BJ (cell line): ENCODE results near the gene PRKCZ. TPM values are rescaled to one million over a fixed set of nuclear protein-coding genes. Genes with fewer than 3 reads are reported as not detected.

Experiments used
- CTCF ChIA-PET: fragments of 350-600 bp; formaldehyde crosslinking; extraction: SDS; loops from one replicate; lab custom pipeline; 2021; ENCODE audit warnings: antibody characterized with exemption, inconsistent platforms; lab: Yijun Ruan, JAX
- POLR2A ChIA-PET: fragments of 300-600 bp; sonication (Branson Sonifier 250); formaldehyde crosslinking; extraction: SDS; loops from one replicate; lab custom pipeline; 2021; ENCODE audit warnings: antibody characterized with exemption; lab: Charles Lee
- DNase-seq: peaks from one replicate; pipeline ENCODE4 v3.0.0-alpha.2; 2011; ENCODE audit warnings: low read depth
- H3K27me3 ChIP-seq: 2 replicates; pipeline ENCODE4 v1.6.0; 2011; ENCODE audit warnings: low read length; ENCODE audit not compliant: control insufficient read depth, insufficient read depth
- H3K36me3 ChIP-seq: 2 replicates; pipeline ENCODE4 v1.5.1; 2011; ENCODE audit warnings: low read length; ENCODE audit not compliant: control insufficient read depth, insufficient read depth
- H3K4me3 ChIP-seq: 2 replicates; pipeline ENCODE4 v1.5.1; 2011; ENCODE audit warnings: low read depth, mild to moderate bottlenecking, control low read depth, low read length
- polyA plus RNA-seq: library from polyadenylated mRNA; depleted of rRNA; stranded (reverse); fragments of >200 nt; gene quantifications from 2 replicates; pipeline ENCODE4 v1.2.3, GENCODE V29; 2011
- TF ChIP-seq, protein P1 (sequence below): IDR thresholded peaks from 2 replicates; pipeline ENCODE4 v1.5.1; 2011; ENCODE audit warnings: low read depth, mild to moderate bottlenecking, control low read depth, inconsistent platforms, low read length, moderate library complexity; ENCODE audit not compliant: insufficient read depth

The PRKCZ gene
- polyA plus RNA-seq, 1 experiment: 2.3 TPM

GRCh38 chr1:2134266-2134620 is 84.0 kb downstream of the PRKCZ start:
- Histone ChIP-seq H3K4me3 (no peak overlapping the region), H3K36me3 (no peaks in the 10 kb centered on the region), H3K27me3 (no peaks in the 10 kb centered on the region)
- ChIA-PET POLR2A (no interaction called here), CTCF (interaction anchor here (1.7 kb wide), 1 partner anchor 61 kb away, joined by 8 read pairs; the partner anchor contains the start of gene FAAP20)
- TF ChIP-seq, protein P1, sequence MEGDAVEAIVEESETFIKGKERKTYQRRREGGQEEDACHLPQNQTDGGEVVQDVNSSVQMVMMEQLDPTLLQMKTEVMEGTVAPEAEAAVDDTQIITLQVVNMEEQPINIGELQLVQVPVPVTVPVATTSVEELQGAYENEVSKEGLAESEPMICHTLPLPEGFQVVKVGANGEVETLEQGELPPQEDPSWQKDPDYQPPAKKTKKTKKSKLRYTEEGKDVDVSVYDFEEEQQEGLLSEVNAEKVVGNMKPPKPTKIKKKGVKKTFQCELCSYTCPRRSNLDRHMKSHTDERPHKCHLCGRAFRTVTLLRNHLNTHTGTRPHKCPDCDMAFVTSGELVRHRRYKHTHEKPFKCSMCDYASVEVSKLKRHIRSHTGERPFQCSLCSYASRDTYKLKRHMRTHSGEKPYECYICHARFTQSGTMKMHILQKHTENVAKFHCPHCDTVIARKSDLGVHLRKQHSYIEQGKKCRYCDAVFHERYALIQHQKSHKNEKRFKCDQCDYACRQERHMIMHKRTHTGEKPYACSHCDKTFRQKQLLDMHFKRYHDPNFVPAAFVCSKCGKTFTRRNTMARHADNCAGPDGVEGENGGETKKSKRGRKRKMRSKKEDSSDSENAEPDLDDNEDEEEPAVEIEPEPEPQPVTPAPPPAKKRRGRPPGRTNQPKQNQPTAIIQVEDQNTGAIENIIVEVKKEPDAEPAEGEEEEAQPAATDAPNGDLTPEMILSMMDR: no peak
- DNase-seq: no peak

DNA sequence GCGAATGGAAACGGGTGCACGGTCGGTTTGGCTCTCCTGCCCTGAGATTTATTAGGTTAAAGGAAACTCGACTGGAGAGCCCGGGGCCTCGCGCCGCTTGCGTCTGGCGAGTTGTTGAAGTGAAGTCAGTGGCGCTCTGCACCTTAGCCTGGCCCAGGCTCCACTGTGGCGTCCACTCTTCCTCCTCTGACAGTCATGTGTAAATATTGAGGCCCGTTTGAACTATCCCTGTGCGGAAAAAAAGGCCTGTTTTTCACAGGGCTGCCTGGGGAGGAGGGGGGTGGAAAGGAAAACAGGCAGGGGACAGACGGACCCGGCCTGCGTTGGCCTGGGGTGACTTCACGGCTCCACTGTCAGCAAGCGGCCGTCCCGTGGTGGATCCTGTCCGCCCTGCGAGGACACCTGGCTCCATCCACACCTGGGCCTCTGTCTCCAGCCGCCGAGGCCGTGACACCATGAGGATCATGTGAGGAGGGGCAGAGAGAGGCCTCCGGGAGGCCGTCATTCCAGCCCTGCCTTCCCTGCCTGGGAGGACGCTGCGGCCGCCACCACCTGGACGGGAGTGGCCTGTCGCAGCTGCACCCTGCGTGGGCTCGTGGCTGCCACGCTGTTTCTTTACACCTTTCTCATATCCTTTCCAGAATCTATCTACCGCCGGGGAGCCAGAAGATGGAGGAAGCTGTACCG is 84.6 kb downstream of the PRKCZ start:
- CTCF ChIA-PET: interaction anchor here (1.0 to 1.4 kb wide), 2 partner anchors 40 to 42 kb away, joined by 4 to 5 read pairs; no protein-coding TSS in a partner anchor
- TF ChIP-seq, protein P1: no peak
- Histone ChIP-seq H3K4me3 (no peak overlapping the region), H3K27me3 (no peaks in the 10 kb centered on the region), H3K36me3 (no peaks in the 10 kb centered on the region)
- no peak for DNase-seq
- POLR2A ChIA-PET: interaction anchor here (0.7 kb wide), 1 partner anchor 355 kb away, joined by 3 read pairs; no protein-coding TSS in a partner anchor

DNA sequence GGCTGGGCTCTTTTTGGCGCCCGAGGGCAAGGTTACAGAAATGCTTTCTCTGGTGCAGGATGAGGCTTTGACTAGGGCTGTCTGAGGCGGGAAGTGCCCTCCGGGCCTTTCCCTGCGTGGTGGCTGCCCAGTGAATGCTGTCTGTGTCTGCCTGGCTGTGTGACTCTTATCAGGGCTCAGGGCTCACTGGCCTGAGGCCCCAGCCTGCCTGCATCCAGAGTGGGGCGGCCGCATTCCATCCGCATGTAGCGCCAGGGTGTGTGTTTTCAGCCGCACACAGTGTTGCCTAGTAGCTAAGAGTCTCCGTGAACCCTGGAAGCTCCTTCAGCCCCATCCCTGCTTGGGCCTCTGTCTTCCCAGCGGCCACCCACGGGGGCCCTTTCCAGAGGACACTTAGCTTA is 85.2 kb downstream of the PRKCZ start:
- Histone ChIP-seq H3K27me3 (no peaks in the 10 kb centered on the region), H3K36me3 (no peaks in the 10 kb centered on the region), H3K4me3 (no peak overlapping the region)
- POLR2A ChIA-PET: interaction anchor here (0.6 to 0.7 kb wide), 2 partner anchors 281 to 354 kb away, joined by 3 to 8 read pairs; no protein-coding TSS in a partner anchor
- peak; percentile 77 for DNase-seq
- CTCF ChIA-PET: interaction anchor here (1.0 to 1.4 kb wide), 2 partner anchors 39 to 41 kb away, joined by 4 to 5 read pairs; no protein-coding TSS in a partner anchor
- TF ChIP-seq, protein P1: peak; percentile 25; the same call in 1 of the 2 replicates

- no peaks in the 10 kb centered on the region for H3K27me3 ChIP-seq
- no peak for DNase-seq
- ChIA-PET CTCF (interaction anchor here (1.0 to 1.4 kb wide), 2 partner anchors 39 to 40 kb away, joined by 4 to 5 read pairs; no protein-coding TSS in a partner anchor), POLR2A (interaction anchor here (0.6 kb wide), 1 partner anchor 280 kb away, joined by 8 read pairs; no protein-coding TSS in a partner anchor)
- TF ChIP-seq, protein P1: no peak
- H3K36me3 ChIP-seq: no peaks in the 10 kb centered on the region
- H3K4me3 ChIP-seq: no peak overlapping the region
These were observed 85.7 kb downstream of the PRKCZ start for GRCh38 chr1:2135941-2136340.
